ENCODE measurements around the gene GPR87.

DNA sequence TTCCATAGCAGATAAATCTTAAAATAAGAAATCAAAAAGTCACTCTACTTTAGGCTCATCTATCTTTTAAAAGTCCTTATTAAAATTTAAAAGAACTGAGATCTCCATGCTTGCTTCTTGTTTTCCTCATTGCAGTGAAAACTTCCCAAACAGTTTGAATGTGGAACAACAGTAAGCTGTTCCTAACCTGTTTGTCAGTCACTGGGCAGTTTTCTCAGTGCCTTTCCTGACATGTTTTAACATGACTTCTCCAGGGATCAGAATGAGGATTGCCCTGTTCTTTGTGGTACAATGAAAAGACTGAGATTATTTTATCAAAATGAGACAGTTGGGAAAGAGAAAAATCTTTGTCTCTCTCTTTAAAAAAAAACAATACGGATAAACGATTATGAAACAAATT is 774 bp downstream of the GPR87 start:
- no peak for TF ChIP-seq BHLHE40 (IDR thresholded peaks at IDR 0.05; ENCODE audit: low read depth, low read length)
- TF ChIP-seq, protein P1, sequence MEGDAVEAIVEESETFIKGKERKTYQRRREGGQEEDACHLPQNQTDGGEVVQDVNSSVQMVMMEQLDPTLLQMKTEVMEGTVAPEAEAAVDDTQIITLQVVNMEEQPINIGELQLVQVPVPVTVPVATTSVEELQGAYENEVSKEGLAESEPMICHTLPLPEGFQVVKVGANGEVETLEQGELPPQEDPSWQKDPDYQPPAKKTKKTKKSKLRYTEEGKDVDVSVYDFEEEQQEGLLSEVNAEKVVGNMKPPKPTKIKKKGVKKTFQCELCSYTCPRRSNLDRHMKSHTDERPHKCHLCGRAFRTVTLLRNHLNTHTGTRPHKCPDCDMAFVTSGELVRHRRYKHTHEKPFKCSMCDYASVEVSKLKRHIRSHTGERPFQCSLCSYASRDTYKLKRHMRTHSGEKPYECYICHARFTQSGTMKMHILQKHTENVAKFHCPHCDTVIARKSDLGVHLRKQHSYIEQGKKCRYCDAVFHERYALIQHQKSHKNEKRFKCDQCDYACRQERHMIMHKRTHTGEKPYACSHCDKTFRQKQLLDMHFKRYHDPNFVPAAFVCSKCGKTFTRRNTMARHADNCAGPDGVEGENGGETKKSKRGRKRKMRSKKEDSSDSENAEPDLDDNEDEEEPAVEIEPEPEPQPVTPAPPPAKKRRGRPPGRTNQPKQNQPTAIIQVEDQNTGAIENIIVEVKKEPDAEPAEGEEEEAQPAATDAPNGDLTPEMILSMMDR (conservative IDR thresholded peaks at IDR 0.05; ENCODE audit: low read depth, low read length) = no peak
- TF ChIP-seq POLR2A (IDR thresholded peaks at IDR 0.05; ENCODE audit: low read depth, low read length) = no peak
- no peak for TF ChIP-seq MXI1 (IDR thresholded peaks at IDR 0.05; ENCODE audit: borderline replicate concordance, low read depth, low read length)
- no peak for TF ChIP-seq SMC3 (IDR thresholded peaks at IDR 0.05; ENCODE audit: low read depth, low read length)
- TF ChIP-seq, protein P2, sequence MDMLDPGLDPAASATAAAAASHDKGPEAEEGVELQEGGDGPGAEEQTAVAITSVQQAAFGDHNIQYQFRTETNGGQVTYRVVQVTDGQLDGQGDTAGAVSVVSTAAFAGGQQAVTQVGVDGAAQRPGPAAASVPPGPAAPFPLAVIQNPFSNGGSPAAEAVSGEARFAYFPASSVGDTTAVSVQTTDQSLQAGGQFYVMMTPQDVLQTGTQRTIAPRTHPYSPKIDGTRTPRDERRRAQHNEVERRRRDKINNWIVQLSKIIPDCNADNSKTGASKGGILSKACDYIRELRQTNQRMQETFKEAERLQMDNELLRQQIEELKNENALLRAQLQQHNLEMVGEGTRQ (IDR thresholded peaks at IDR 0.05; ENCODE audit: low read depth, low read length) = no peak
- TF ChIP-seq CEBPB (IDR thresholded peaks at IDR 0.05; ENCODE audit: low read depth, low read length) = no peak
- TF ChIP-seq MAZ (IDR thresholded peaks at IDR 0.05; ENCODE audit: borderline replicate concordance, low read depth, low read length) = no peak
- no peak for TF ChIP-seq MAFK (IDR thresholded peaks at IDR 0.05; ENCODE audit: low read depth, low read length)
- TF ChIP-seq RFX5 (IDR thresholded peaks at IDR 0.05; ENCODE audit: low read depth, low read length) = no peak

Measured in IMR-90 (cell line).